K562 (cell line): Measurements from ENCODE around the gene LMLN. TPM values are rescaled to one million over a fixed set of nuclear protein-coding genes. Genes with fewer than 3 reads are reported as not detected.

ENCODE experiments used
- HMG20B ChIP-seq: fragments of 250-450 bp; sonication (Bioruptor Pico); IDR thresholded peaks from 2 replicates; pipeline ENCODE4 v1.5.0; 2021; ENCODE audit warnings: mild to moderate bottlenecking
- HNRNPH1 ChIP-seq: fragments of 200-400 bp; formaldehyde crosslinking; optimal IDR thresholded peaks from 2 replicates; pipeline ENCODE3; 2017; ENCODE audit warnings: low read depth, mild to moderate bottlenecking, low read length, moderate library complexity
- MCM7 ChIP-seq, 2 experiments: fragments of 450-650 bp; IDR thresholded peaks; 2 replicates each; pipeline ENCODE4 v1.6.1; 2016 to 2018
- MYC ChIP-seq, 2 experiments: fragments of 250-450 bp in 1 of 2; sonication (Bioruptor Pico) in 1 of 2; IDR thresholded peaks; 2 replicates each; pipeline versions ENCODE4 v1.5.1 to v1.6.1; 2012 to 2021; ENCODE audit warnings: low read depth in 2 of 2, borderline replicate concordance in 1 of 2, improper control_type of control experiment in 1 of 2, low read length in 1 of 2, mild to moderate bottlenecking in 1 of 2, moderate library complexity in 1 of 2
- RFX1 ChIP-seq: fragments of 450-650 bp; IDR thresholded peaks from 2 replicates; pipeline ENCODE4 v1.6.1; 2016; ENCODE audit warnings: mild to moderate bottlenecking, moderate library complexity
- STAG1 ChIP-seq: sonication (generic); formaldehyde crosslinking; IDR thresholded peaks from 2 replicates; pipeline ENCODE4 v1.5.0; 2020; ENCODE audit warnings: missing genetic modification reagents, borderline replicate concordance
- SUPT5H ChIP-seq: fragments of 450-650 bp; IDR thresholded peaks from 2 replicates; pipeline ENCODE4 v1.6.1; 2016
- ZFX ChIP-seq: sonication (generic); formaldehyde crosslinking; IDR thresholded peaks from 2 replicates; pipeline ENCODE4 v1.8.0; 2022; ENCODE audit warnings: mild to moderate bottlenecking, missing genetic modification reagents, moderate library complexity
- ZNF444 ChIP-seq: fragments of 250-450 bp; sonication (Bioruptor Pico); IDR thresholded peaks from 2 replicates; pipeline ENCODE4 v1.4.0; 2020; ENCODE audit warnings: mild to moderate bottlenecking, moderate library complexity
- ZNF644 ChIP-seq: fragments of 200-800 bp; sonication (Bioruptor generic); IDR thresholded peaks from 2 replicates; pipeline ENCODE4 v1.6.1; 2016; ENCODE audit warnings: low read depth, missing genetic modification characterization, missing compliant biosample characterization
- polyA plus RNA-seq, 8 experiments: library from polyadenylated mRNA; depleted of rRNA in 4 of 8; stranded (reverse) in 5 of 8; unstranded in 3 of 8; fragments of >200 nt; fragmentation: Nextera tagmentation in 2 of 8; fragmentation: Illumina TruSeq in 1 of 8; extraction: Ambion mirVana in 2 of 8; extraction: Trizol in 1 of 8; gene quantifications; 2 replicates each; pipeline versions ENCODE4 v1.2.1 to v1.2.3, GENCODE V29; 2011 to 2014; ENCODE audit warnings: inconsistent platforms in 1 of 8, missing spikeins in 1 of 8
- total RNA-seq, 7 experiments: library from RNA; depleted of rRNA in 6 of 7; stranded (reverse); fragments of >200 nt in 6 of 7; fragmentation: Illumina TruSeq in 2 of 7; extraction: Trizol in 2 of 7; gene quantifications; 2 replicates each; pipeline versions ENCODE4 v1.2.1 to v1.2.3, GENCODE V29; 2011 to 2021; ENCODE audit warnings: low replicate concordance in 1 of 7
- TF ChIP-seq, protein P1 (sequence below): fragments of 250-450 bp; sonication (Bioruptor Pico); IDR thresholded peaks from 2 replicates; pipeline ENCODE4 v1.9.0; 2021; ENCODE audit warnings: mild to moderate bottlenecking, inconsistent platforms
- TF ChIP-seq, protein P2 (sequence below): fragments of 450-650 bp; IDR thresholded peaks from 2 replicates; pipeline ENCODE4 v1.7.0; 2016; ENCODE audit warnings: borderline replicate concordance
- TF ChIP-seq, protein P3 (sequence below): fragments of 450-650 bp; formaldehyde crosslinking; IDR thresholded peaks from 2 replicates; pipeline ENCODE4 v1.4.0; 2020; ENCODE audit warnings: mild to moderate bottlenecking
- TF ChIP-seq, protein P4 (sequence below): sonication (generic); formaldehyde crosslinking; IDR thresholded peaks from 2 replicates; pipeline ENCODE4 v1.8.0; 2022; ENCODE audit warnings: missing genetic modification reagents, mild to moderate bottlenecking, borderline replicate concordance
- TF ChIP-seq, protein P5 (sequence below): fragments of 450-650 bp; IDR thresholded peaks from 2 replicates; pipeline ENCODE4 v1.7.1; 2018; ENCODE audit warnings: mild to moderate bottlenecking, low read depth; ENCODE audit not compliant: partially characterized antibody
- TF ChIP-seq, protein P6 (sequence below): sonication (generic); formaldehyde crosslinking; IDR thresholded peaks from 2 replicates; pipeline ENCODE4 v1.8.1; 2022; ENCODE audit warnings: missing genetic modification reagents

Gene LMLN
- total and polyA plus RNA-seq, 9 of the 15 experiments (the other 6 are each of a cell fraction or from before 2014, with no cell fraction given), result 2.2 to 15.9 (median 6.9) TPM

DNA sequence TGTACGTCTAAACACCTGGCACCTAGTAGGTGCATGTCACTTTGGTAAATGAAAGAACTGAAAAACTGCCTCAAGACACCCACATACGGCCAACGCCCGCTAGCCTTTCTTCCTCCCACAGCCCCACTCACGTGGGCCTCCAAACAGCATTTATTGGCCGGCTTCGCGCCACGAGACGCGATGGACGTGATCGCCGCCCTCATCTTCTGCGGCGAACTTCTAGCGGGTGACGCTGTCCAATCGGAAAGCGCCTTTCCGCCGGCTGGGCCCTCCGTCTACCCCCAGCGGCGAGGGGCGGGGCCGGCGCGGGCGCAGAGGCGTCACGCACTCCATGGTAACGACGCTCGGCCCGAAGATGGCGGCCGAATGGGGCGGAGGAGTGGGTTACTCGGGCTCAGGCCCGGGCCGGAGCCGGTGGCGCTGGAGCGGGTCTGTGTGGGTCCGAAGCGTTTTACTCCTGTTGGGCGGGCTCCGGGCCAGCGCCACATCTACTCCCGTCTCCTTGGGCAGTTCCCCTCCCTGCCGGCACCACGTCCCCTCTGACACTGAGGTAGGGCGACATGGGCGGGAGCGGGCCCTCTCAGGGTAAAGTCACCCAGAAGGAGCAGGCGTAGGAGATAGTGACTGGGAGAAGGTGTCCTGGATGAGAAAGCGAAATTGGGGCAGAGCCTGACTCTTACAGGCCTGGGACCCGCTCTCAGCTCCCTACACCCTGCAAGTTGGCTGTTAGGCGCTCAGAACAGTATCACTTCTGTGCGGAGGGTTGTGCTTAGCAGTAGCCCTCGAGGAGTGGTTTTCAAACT, at the start of gene LMLN (continued):
- TF ChIP-seq, protein P1, sequence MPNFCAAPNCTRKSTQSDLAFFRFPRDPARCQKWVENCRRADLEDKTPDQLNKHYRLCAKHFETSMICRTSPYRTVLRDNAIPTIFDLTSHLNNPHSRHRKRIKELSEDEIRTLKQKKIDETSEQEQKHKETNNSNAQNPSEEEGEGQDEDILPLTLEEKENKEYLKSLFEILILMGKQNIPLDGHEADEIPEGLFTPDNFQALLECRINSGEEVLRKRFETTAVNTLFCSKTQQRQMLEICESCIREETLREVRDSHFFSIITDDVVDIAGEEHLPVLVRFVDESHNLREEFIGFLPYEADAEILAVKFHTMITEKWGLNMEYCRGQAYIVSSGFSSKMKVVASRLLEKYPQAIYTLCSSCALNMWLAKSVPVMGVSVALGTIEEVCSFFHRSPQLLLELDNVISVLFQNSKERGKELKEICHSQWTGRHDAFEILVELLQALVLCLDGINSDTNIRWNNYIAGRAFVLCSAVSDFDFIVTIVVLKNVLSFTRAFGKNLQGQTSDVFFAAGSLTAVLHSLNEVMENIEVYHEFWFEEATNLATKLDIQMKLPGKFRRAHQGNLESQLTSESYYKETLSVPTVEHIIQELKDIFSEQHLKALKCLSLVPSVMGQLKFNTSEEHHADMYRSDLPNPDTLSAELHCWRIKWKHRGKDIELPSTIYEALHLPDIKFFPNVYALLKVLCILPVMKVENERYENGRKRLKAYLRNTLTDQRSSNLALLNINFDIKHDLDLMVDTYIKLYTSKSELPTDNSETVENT (CRISPR knock-in tag), result peak; percentile 11; the same call in 1 of the 2 replicates
- TF ChIP-seq, protein P2, sequence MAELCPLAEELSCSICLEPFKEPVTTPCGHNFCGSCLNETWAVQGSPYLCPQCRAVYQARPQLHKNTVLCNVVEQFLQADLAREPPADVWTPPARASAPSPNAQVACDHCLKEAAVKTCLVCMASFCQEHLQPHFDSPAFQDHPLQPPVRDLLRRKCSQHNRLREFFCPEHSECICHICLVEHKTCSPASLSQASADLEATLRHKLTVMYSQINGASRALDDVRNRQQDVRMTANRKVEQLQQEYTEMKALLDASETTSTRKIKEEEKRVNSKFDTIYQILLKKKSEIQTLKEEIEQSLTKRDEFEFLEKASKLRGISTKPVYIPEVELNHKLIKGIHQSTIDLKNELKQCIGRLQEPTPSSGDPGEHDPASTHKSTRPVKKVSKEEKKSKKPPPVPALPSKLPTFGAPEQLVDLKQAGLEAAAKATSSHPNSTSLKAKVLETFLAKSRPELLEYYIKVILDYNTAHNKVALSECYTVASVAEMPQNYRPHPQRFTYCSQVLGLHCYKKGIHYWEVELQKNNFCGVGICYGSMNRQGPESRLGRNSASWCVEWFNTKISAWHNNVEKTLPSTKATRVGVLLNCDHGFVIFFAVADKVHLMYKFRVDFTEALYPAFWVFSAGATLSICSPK, result no peak
- TF ChIP-seq ZFX (CRISPR knock-in tag) (peak; percentile 92), MYC (IDR thresholded peaks at IDR 0.05; ENCODE audit: low read depth, low read length) (peak; percentile 85), MYC (CRISPR knock-in tag; IDR thresholded peaks at IDR 0.05; ENCODE audit: borderline replicate concordance, low read depth) (0 out of 2 replicates have a peak, but pooled peaks have one; percentile 57), HMG20B (CRISPR knock-in tag) (no peak), HNRNPH1 (no peak), MCM7 (IDR thresholded peaks at IDR 0.05) (no peak), RFX1 (peak; percentile 94), SUPT5H (peak; percentile 82), ZNF644 (no peak), ZNF444 (CRISPR knock-in tag) (no peak), STAG1 (no peak)
- TF ChIP-seq, protein P3, sequence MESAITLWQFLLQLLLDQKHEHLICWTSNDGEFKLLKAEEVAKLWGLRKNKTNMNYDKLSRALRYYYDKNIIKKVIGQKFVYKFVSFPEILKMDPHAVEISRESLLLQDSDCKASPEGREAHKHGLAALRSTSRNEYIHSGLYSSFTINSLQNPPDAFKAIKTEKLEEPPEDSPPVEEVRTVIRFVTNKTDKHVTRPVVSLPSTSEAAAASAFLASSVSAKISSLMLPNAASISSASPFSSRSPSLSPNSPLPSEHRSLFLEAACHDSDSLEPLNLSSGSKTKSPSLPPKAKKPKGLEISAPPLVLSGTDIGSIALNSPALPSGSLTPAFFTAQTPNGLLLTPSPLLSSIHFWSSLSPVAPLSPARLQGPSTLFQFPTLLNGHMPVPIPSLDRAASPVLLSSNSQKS, result no peak
- TF ChIP-seq, protein P4, sequence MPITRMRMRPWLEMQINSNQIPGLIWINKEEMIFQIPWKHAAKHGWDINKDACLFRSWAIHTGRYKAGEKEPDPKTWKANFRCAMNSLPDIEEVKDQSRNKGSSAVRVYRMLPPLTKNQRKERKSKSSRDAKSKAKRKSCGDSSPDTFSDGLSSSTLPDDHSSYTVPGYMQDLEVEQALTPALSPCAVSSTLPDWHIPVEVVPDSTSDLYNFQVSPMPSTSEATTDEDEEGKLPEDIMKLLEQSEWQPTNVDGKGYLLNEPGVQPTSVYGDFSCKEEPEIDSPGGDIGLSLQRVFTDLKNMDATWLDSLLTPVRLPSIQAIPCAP (CRISPR knock-in tag), result no peak
- TF ChIP-seq, protein P5, sequence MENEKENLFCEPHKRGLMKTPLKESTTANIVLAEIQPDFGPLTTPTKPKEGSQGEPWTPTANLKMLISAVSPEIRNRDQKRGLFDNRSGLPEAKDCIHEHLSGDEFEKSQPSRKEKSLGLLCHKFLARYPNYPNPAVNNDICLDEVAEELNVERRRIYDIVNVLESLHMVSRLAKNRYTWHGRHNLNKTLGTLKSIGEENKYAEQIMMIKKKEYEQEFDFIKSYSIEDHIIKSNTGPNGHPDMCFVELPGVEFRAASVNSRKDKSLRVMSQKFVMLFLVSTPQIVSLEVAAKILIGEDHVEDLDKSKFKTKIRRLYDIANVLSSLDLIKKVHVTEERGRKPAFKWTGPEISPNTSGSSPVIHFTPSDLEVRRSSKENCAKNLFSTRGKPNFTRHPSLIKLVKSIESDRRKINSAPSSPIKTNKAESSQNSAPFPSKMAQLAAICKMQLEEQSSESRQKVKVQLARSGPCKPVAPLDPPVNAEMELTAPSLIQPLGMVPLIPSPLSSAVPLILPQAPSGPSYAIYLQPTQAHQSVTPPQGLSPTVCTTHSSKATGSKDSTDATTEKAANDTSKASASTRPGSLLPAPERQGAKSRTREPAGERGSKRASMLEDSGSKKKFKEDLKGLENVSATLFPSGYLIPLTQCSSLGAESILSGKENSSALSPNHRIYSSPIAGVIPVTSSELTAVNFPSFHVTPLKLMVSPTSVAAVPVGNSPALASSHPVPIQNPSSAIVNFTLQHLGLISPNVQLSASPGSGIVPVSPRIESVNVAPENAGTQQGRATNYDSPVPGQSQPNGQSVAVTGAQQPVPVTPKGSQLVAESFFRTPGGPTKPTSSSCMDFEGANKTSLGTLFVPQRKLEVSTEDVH, result no peak
- TF ChIP-seq, protein P6, sequence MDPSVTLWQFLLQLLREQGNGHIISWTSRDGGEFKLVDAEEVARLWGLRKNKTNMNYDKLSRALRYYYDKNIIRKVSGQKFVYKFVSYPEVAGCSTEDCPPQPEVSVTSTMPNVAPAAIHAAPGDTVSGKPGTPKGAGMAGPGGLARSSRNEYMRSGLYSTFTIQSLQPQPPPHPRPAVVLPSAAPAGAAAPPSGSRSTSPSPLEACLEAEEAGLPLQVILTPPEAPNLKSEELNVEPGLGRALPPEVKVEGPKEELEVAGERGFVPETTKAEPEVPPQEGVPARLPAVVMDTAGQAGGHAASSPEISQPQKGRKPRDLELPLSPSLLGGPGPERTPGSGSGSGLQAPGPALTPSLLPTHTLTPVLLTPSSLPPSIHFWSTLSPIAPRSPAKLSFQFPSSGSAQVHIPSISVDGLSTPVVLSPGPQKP (CRISPR knock-in tag), result no peak
